GM19238 (cell line): ENCODE data around the gene PPIL6.
"Not testable (repeated sequence)": the region's sequence is repeated elsewhere in the genome, so short reads cannot be mapped to it uniquely, and the experiment has no call there.

Source experiments
- DNase-seq: peaks from one replicate; pipeline ENCODE4 v3.0.0; 2011; ENCODE audit warnings: low spot score; ENCODE audit not compliant: insufficient read length

Gene PPIL6

DNA sequence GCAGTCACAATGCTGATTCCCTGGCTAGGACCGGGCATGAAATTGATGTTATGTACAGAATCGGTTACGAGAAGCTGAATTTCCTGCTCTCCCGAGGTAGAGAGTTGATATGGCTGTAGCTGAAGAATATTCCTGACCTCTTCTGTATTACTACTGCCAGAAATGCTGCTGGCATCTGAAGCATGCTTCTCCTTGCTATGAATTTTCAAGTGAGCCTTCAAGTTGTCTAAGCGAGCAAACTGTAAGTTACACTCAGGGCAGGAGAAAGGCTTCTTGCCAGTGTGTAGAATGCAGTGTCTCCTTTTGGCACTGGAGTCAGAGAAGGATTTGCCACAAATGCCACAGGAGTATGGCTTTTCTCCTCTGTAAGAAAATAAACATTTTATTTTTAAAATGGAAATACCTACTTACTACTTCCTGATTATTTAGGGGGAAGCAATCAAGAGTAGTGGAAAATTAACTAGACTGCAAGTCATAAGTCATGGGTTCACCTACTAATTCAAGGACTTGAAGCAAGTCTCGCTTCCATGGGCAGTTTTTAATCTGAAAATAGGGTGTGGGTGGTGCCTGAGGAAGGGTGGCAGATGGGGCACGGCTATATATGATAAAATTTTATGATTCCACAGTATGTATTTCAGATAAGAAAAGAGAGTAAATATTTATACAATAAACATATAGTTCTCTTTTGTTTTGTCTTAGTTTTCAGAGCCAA is 25.9 kb upstream of the PPIL6 start:
- no peak for DNase-seq

DNA sequence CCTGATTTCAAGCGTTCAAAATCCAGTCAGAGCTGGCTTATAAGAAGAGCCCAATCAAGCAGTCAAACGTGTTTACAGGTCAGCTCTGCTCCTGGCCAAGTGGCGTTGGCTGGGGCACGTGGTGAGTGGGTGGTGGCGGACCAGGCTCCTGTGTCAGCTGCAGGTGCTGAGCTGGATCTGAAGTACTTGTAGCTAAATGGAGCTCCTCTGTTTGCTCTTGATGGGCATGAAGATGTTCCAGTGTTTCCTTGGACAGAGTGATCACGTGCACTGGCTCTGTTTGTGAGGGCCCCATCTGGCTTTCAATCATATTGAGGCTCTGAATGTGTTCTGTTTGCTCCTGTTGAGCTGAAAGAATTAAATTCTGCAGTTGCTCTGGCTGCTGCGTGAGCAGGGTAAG is 25.3 kb upstream of the PPIL6 start:
- DNase-seq, result no peak

DNA sequence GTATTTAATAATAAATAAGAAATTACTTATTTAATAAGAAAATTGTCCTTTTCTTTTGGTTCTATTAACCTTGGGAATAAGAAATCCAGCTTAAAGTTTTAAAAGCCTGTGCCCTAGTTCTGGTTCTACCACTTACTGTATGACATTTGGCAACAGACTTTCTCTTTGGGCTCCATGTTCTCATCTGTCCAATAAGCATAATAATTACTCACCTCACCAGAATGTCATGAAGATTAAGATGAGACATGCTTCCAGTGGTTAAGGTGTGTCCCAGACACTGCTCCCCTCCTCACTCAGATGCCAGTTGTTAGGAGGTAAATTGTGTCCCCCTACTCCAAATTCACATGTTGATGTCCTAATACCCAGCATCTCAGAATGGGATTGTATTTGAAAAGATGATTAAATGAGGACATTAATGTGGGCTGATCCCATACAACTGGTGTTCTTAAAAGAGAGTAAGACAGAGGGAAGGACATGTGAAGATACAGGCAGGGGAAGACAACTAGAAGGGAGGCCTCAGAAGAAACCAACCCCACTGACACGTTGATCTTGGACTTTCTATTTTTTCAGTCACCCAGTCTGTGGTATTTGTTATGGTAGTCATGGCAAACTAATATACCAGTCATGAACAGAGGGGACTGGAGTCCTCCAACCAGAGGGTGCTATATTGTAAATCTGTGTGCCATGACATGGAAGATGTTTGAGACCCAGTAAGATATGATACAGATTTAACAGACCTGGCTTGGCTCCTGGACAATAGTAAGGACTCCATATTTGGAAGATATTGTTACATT is 21.5 kb upstream of the PPIL6 start:
- DNase-seq, result no peak

DNA sequence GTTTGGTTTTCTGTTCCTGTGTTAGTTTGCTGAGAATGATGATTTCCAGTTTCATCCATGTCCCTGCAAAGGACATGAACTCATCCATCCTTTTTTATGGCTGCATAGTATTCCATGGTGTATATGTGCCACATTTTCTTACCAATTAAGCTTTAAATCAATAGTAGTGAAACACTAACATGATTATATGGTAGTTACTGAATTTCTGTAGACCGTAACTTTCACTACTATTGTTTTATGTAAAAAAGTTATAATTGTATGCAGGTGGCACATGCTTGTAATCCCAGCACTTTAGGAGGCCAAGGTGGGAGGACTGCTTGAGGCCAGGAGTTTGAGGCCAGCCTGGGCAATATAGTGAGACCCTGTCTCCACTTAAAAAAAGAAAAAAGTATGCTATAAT is 20.8 kb upstream of the PPIL6 start:
- DNase-seq, result not testable (repeated sequence)

DNA sequence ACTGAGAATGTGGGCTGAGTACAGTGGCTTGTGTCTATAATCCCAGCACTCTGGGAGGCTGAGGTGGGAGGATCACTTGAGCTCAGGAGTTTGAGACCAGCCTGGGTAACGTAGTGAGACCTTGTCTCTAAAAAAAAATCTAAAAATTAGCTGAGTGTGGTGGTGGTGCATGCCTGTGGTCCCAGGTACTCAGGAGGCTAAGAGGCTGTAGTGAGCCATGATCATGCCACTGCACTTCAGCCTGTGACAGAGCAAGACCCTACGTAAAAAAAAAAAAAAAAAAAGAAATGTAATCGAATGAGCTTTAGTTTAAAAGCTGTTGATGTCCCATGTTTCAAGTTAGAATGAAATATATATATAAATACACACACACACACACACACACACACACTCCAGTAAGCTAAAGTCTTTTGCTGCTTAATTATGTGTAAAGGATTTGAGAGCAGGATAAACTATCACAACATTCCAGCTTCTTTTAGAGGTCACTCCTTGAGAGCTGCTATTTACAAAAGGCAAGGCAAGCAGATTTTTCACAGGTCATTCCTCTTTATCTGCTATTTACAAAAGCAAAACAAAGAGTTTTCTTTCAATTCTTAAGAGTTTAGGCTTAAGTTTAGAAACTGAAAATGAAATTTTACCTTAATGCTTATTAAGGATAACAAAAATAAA is 19.9 kb upstream of the PPIL6 start:
- DNase-seq, result no peak

DNA sequence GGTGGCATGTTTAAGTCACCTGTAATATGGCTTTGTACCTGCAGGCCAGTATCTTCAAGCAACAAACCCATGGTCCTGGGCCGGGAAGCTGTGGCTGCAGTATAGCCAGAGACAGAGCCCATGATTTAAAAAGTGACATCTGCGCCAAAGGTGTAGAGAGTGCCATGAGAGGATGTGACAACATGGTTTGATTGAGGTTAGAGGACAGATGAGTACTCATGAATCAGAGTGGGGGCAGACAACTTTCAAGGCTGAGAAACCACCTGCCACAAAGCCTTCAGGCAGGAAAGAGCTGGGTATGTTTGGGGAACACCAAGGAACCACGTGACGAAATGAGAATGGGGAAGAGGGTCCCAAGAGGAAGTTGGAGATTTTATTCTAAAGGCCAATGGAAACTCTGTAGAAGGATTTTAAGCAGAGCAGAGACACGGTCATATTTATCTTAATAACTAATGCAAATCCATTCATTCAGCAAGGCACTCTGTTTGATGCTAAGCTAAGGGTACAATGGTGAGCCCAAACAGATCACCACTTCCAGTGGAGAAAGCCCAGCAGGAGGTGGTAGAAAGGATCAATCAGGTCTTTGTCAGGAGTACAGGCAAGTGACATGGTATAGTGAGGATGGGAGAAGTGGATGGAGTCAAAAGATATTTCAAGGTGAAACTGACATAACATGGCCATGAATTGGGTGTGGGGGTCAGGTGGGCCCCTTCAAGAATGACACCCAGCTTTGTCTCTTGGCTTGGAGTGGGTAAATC is 18.5 kb upstream of the PPIL6 start:
- DNase-seq, result no peak

DNA sequence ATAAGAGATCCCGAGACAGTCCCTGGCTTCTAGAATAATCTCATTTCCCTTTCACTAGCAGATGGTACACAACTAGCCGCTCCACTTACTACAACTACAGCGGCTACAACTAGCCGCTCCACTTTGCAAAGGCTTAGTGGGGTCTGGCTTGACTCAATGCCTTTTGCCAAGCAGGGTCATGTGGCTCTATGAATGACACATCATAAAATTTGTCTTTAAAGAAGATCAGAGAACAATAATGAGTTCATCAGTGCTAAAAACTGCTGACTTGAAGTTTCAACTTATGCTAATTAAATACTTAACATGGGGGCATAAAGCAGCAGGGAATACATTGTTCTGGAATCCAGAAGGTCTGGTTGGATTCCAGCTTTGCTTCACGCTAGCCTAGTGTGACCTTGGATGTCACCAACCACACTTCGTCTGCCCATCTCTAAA is 17.2 kb upstream of the PPIL6 start:
- no peak for DNase-seq

DNA sequence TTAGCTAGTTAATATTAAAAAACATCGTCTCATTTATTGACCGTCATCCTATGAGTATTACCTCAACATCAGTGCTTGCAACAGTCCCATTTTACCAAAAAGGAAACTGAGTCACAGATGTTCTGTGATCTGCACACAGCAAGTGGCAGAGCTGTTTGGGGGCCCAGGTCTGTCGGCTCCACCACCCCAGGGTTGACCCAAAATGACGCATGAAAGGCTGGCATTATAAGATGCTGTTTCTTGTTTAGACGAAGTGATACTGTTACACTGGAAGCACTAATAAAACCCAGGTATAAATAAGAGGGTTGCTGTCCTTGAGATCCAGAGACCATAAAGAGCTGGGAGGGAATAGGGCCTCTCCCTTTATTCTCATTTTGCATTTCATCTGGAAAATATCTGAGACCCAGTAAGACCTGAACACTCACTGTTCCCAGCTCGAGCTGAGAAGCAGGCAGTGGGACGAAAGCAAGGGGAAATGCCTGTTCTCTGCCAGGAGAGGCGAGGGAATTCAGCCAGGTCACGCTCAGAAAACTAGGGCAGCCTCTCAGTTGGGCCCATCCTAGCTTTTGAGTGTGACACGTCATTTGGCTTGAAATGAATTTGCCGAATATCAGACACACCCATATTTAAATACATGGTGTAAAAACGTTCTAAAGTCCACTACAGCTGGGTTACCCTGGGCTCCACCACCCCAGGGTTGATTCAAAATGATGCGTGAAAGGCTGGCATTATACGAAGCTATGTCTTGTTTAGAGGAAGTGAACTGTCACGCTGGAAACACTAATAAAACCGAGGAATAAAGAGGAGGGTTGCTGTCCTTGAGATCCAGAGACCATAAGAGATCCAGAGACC is 16.5 kb upstream of the PPIL6 start:
- DNase-seq, result no peak

DNA sequence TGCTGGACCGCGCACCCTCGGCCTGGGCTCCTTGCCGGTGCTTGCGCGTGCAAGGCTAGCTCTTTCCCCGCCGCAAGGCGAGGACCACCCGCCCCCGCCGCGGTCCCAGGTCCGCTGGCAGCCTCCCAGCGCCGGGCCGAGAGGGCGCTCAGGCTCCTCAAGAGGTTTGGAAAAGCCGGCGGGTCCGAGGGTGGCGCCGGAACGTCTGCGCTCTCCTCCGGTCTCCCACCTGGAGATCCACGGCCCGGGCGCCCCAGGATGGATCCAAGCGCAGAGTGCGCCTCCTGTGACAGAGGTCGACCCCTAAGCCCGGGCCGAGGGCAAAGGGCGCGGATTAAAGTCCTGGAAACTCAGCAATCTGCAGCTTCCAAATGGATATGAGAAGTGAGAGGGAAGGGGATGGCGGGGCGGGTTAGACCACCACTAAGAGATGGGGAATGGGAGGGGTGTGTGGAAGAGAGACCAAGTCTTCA is 15.7 kb upstream of the PPIL6 start:
- no peak for DNase-seq

DNA sequence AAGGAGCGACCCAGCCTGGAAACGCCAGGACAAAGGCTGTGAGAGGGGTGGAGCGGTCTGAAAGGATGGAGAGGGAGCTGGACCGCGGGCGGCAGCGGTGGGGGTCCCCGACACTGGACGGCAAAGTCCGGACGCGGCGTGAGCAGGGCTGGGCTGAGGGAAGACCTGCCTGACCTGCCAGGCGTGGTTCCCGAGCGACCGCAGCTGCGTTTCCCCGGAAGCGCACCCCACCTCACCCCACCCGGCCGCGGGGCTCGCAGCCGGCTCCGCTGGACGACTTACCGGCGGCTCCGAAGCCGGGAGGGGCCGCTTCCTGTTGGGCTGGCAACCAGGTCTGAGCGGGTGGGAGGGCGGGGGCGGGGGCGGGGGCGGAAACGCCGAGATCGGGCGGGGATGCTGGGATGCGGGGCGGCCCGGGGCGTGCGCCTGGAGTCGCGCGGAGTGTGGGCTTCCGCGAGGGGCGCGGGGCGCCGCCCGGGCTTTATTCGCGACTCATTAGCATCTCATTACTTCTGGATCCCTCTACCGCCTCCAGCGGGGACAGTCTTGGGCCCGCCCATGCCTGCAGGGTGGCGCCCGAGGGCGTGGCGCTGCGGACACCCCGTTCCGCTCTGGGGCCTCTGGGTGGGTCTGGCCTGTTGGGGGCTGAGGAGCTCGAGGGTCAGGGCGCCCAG is 15.1 kb upstream of the PPIL6 start, which contains the start of gene MICAL1:
Gene MICAL1 (minus strand): TSS at position 336 of the 674 bp plus-strand sequence. CDS start 1,576 bp downstream, outside the sequence.
- DNase-seq, result peak; percentile 75

DNA sequence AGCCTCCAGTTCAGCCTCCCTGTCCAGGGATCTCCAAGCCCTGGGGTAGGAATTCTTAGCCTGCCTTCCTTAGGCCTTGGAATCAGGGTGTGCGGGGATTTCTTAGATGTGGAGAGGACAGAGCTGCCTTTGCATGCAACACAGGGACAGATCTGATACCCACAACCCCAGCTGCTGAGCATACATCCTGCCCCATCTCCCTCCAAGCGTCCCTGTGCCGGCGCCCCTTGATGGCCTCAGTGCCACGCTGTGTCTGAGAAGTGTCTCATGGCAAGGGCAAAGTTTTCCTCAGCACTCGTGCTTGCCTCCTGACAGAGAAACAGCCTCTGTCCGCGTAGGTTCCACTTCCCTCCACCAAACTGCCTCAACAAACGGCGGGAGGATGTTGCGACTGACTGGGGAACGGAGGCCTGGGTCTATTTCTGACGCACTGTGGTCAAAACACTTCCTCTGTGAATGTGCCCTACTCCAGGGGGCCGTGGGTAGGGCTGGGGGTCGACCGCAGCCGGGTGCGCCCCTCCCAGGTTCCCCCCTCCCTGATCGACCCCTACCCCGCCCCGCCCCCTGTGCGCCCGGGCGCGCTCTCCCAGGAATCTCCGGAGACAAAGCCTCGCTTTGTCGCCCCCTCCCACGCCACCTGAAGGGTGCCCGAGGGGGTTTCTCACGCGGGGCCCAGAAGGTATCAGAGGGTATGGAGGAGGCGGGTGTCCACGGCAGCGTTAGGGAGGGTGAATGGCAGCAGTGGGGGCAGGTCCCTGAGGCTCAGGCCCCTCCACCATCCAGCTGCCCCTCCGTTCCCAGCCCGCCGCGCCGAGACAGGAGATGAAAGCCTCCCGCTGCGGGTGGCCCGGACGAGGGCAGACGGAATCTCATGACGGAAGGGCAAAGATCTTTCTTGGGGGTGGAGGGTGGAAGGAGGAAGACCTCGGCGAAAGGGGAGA is 14.3 kb upstream of the PPIL6 start:
- DNase-seq, result peak; percentile 51

DNA sequence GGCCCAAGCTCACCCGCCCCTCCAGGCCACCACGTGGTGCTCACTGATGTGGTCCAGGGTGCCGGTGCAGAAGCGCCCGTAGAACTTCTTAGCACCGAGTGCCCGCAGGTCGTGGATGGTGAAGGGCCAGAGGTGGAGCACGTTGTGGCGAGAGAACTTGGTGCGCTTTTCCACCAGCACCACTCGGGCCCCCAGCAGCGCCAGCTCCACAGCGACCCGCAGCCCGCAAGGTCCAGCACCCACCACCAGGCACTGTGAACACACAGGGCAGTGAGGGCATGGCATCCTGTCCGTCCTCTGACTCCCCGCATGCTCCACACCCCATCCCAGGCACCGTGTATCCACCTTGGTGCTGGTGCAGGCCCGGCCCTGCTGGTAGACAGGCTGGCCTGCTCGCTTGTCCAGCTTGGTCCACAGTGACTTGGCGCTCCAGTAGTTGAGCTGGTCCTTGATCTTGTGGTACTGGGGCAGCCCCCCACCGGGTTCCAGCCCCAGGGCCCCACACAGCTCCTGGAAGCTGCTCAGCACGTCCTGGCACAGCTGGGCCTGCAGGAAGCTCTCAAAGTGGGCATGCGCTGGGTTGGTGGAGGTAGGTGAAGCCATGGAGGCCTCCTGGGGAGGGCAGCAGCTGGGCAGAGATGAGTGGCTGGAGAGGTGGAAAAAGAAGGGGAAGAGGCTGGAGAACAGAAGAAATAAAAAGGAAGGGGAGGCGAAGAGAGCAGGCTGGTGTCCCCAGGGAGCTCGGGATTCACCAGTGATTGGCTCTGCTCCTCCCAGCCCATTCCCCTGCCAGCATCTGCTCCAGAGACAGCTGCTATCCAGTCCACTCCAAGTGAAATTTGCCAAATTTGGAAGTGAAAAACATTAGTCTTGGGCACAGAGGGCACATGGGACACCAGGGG is 13.4 kb upstream of the PPIL6 start:
- no peak for DNase-seq

DNA sequence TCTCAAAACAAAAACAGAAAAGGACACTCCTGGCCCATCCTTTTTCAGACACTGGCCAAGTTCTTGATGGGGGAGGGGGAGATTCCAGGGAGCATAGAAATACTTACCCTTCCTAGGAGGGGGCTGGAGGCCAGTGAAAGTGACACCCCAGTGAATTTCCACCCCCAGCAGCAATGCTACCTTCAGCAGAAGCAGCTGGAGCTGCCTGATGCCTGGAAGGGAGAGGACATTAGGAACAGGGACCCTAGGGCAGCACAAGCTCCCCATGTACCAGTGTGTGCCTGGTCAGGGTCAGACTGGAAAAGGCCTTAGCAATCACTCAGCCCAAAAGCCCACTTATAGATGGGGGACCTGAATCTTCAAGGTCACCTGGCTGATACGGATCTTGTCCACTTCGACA is 12.7 kb upstream of the PPIL6 start:
- DNase-seq, result no peak

DNA sequence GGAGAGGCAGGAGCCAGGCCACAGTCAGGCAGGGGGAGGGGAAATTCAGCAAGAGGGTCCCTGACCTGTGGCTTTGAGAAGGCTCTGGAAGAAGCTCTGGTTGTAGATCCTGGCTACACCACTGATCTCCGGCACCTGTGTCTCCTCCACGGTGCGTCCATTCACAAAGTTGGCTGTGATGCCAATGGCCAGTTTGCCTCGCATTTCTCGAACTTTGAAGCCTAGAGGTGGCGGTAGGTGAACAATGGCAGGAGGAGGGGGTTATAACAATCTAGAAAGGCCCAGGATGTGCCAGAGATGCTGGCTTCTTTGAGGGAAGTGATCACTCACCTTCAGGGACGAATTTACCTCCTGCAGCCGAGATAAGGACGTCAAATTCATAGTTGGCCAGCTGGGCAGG is 11.8 kb upstream of the PPIL6 start:
- no peak for DNase-seq

DNA sequence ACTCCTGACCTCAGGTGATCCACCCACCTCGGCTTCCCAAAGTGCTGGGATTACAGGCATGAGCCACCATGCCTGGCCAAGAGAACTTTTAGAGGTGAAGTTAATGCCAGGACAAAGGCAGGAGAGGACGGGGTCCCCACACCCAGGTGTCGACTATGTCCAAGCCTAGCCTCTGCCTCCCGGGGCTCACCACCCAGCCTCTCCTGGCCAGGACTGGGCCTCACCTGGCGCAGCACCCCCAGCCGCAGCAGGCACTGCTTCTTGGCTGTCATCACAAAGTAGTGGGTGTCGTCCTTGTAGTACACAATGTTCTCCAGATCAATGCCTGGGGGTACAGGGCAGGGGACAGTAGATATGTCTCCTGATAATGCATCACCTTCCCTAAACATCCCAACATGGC is 10.9 kb upstream of the PPIL6 start:
- DNase-seq, result no peak

DNA sequence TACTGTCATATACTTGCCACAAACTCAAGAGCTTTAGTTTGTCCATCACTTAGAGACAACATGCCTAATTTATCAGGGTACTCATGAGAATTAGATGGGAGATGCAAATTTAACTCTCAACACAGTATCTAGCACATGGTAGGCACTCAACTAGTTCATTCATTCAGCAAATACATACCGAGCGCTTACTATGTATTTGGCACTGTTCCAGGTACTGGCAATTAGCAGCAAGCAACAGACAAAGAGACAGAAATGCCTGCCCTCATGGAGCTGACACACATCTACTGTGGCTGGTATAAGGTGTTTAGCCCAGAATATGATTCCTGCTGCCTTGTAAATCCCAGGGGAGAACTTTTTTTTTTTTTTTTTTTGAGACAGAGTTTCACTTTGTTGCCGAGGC is 10.4 kb upstream of the PPIL6 start:
- no peak for DNase-seq

DNA sequence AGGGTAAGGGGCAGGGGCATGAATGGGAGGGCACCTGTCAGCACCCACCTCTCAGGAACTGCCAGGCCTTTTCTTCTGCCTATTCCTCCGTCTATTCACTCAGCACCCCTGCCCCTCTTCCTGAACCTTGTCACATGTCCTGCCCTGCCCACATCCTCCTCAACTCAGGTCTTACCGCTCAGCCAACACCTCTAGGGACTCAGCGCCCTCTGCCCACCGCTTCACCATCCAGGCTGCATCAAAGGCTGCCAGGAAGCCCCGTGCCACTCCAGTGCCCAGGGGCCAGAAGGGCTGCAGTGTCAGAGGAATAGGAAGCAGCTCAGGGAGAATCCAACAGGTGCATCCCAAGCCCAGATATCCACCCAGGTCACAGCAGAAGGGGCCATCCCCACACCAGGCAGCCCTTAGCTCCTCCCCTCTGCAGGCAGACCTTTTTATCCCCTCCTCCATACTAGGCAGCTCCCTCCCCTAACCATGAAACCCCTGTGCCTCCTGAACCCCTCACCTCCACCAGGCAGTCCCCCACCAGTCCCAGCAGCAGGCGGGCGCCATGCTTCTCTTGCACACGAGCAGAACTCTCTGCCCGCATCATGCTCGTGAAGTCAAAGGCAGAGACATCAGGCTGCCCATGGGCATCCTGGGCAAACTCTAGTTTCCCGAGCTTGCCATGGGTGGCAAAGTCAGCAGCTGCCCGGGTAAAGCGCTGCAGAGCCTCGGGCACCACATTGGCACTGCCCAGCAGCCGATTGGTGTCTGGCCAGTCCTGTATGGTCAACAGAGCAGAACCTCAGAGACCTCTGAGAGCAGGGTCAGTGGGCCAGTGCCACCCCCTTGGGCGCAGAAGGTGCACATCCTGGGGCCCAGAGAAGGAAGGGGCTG is 9.6 kb upstream of the PPIL6 start:
- no peak for DNase-seq
